MCF 10A (cell line): ENCODE results near the gene GJA5. TPM values are rescaled to one million over a fixed set of nuclear protein-coding genes. Genes with fewer than 3 reads are reported as not detected.
"Not testable (repeated sequence)": the region's sequence is repeated elsewhere in the genome, so short reads cannot be mapped to it uniquely, and the experiment has no call there.

ENCODE experiments used
- BruUV-seq: library from RNA; stranded (reverse); fragments of 400-500 nt; replicated peaks from 2 replicates; lab custom pipeline; 2021; lab: Mats Ljungman, UMichigan
- CTCF ChIA-PET: fragments of 300-600 bp; sonication (Branson Sonifier 250); formaldehyde crosslinking; extraction: SDS; loops from one replicate; lab custom pipeline; 2021; ENCODE audit warnings: antibody characterized with exemption, inconsistent platforms; lab: Yijun Ruan, JAX
- POLR2A ChIA-PET: fragments of 300-600, 350-650 bp; sonication (Branson Sonifier 250); formaldehyde crosslinking; extraction: SDS; loops from one replicate; lab custom pipeline; 2020; ENCODE audit warnings: antibody characterized with exemption, inconsistent platforms; lab: Yijun Ruan, JAX
- DNase-seq: peaks from one replicate; pipeline ENCODE4 v3.0.0-alpha.2; 2018; ENCODE audit not compliant: unreplicated experiment
- H3K27ac Mint-ChIP-seq: one replicate; pipeline ENCODE4 v1.8.0; 2022; ENCODE audit warnings: mild to moderate bottlenecking, low read depth, mixed read lengths; ENCODE audit not compliant: unreplicated experiment
- H3K27me3 Mint-ChIP-seq: one replicate; pipeline ENCODE4 v1.8.0; 2022; ENCODE audit warnings: mixed read lengths; ENCODE audit not compliant: insufficient read depth, unreplicated experiment
- H3K36me3 Mint-ChIP-seq: one replicate; pipeline ENCODE4 v1.8.0; 2022; ENCODE audit warnings: mild to moderate bottlenecking, moderate library complexity, mixed read lengths; ENCODE audit not compliant: insufficient read depth, unreplicated experiment
- H3K4me1 Mint-ChIP-seq: one replicate; pipeline ENCODE4 v1.8.0; 2022; ENCODE audit warnings: mixed read lengths; ENCODE audit not compliant: insufficient read depth, unreplicated experiment
- H3K4me3 Mint-ChIP-seq: one replicate; pipeline ENCODE4 v1.8.0; 2022; ENCODE audit warnings: mild to moderate bottlenecking, moderate library complexity, mixed read lengths; ENCODE audit not compliant: unreplicated experiment
- H3K9me3 Mint-ChIP-seq: one replicate; pipeline ENCODE4 v1.8.0; 2022; ENCODE audit warnings: mixed read lengths; ENCODE audit not compliant: unreplicated experiment
- CTCF ChIP-seq: fragments of 200-600 bp; IDR thresholded peaks from one replicate; pipeline ENCODE4 v1.8.0; 2022; ENCODE audit warnings: antibody characterized with exemption, mild to moderate bottlenecking; ENCODE audit not compliant: unreplicated experiment
- intact Hi-C: fragments of 100-400 bp; cut with micrococcal nuclease; formaldehyde crosslinking; loops from 2 replicates; pipeline ENCODE4 v1.14.1; 2022
- total RNA-seq: library from RNA; stranded (reverse); gene quantifications from 2 replicates; pipeline ENCODE4 v1.2.3, GENCODE V29; 2022

GJA5 gene
- total RNA-seq, 1 experiment from 2014 or later: 0.28 TPM

GRCh38 chr1:147735423-147735822 lies 25.0 kb downstream of the GJA5 start:
- no peak for DNase-seq
- Mint-ChIP-seq H3K4me1 (no peaks in the 10 kb centered on the region), H3K9me3 (no peaks in the 10 kb centered on the region), H3K4me3 (no peak overlapping the region), H3K36me3 (no peaks in the 10 kb centered on the region), H3K27me3 (peaks cover 19% of the 10 kb centered on the region), H3K27ac (no peak overlapping the region)
- intact Hi-C loops: no loop called here
- POLR2A ChIA-PET: no interaction called here
- TF ChIP-seq CTCF: no peak
- no TSS peak for BruUV-seq
- CTCF ChIA-PET: interaction anchor here (1.4 kb wide), 1 partner anchor 9 kb away, joined by 4 read pairs; no protein-coding TSS in a partner anchor

- BruUV-seq, H3K36me3 Mint-ChIP-seq, POLR2A ChIA-PET, H3K4me1 Mint-ChIP-seq, intact Hi-C loops, H3K4me3 Mint-ChIP-seq, H3K27ac Mint-ChIP-seq, CTCF ChIA-PET, DNase-seq, H3K9me3 Mint-ChIP-seq: not testable (repeated sequence)
- peaks cover 20% of the 10 kb centered on the region for H3K27me3 Mint-ChIP-seq
Measured at GRCh38 chr1:147734291-147734841, 26.0 kb downstream of the GJA5 start.

- ChIA-PET POLR2A (interaction anchor here (0.6 kb wide), 1 partner anchor 91 kb away, joined by 4 read pairs; no protein-coding TSS in a partner anchor), CTCF (interaction anchor here (1.1 to 1.9 kb wide), 2 partner anchors 163 to 235 kb away, joined by 3 to 7 read pairs; no protein-coding TSS in a partner anchor)
- Mint-ChIP-seq H3K4me1 (no peaks in the 10 kb centered on the region), H3K27ac (no peak overlapping the region), H3K4me3 (no peak overlapping the region), H3K36me3 (no peaks in the 10 kb centered on the region), H3K27me3 (peaks cover 20% of the 10 kb centered on the region), H3K9me3 (no peaks in the 10 kb centered on the region)
- intact Hi-C loops: no loop called here
- no peak for TF ChIP-seq CTCF
- no TSS peak for BruUV-seq
- DNase-seq: no peak
Measured at GRCh38 chr1:147729315-147729714, 31.1 kb downstream of the GJA5 start.

- no peaks in the 10 kb centered on the region for H3K9me3 Mint-ChIP-seq
- no TSS peak for BruUV-seq
- no peak overlapping the region for H3K4me3 Mint-ChIP-seq
- DNase-seq: no peak
- no peaks in the 10 kb centered on the region for H3K36me3 Mint-ChIP-seq
- ChIA-PET CTCF (interaction anchor here (0.9 to 1.5 kb wide), 4 partner anchors 9 to 166 kb away, joined by 4 to 10 read pairs (median 7); no protein-coding TSS in a partner anchor), POLR2A (interaction anchor here (2.4 kb wide), 1 partner anchor 56 kb away, joined by 6 read pairs; the partner anchor contains the start of gene ACP6)
- TF ChIP-seq CTCF: no peak
- no peak overlapping the region for H3K27ac Mint-ChIP-seq
- intact Hi-C loops: no loop called here
- H3K27me3 Mint-ChIP-seq: peaks cover 9% of the 10 kb centered on the region
- peaks cover 11% of the 10 kb centered on the region for H3K4me1 Mint-ChIP-seq
Measured at GRCh38 chr1:147726168-147726567, 34.2 kb downstream of the GJA5 start.
